Gastroesophageal sphincter (tissue), 4 donors: Measurements from ENCODE around the gene TCL1A. TPM values are rescaled to one million over a fixed set of nuclear protein-coding genes. Genes with fewer than 3 reads are reported as not detected.

Source experiments
- ATAC-seq: fragments of 150-250 bp; one replicate; pipeline ENCODE4 v1.9.1; 2016; ENCODE audit warnings: mild to moderate bottlenecking, moderate library complexity
- H3K27ac ChIP-seq, 4 donors: fragments of 200-600 bp; sonication (generic) in 3 of 4; 1 replicate in 3 of 4; 2 replicates in 1 of 4; pipeline ENCODE4 v1.5.1; 2016 to 2019
- H3K27me3 ChIP-seq: fragments of 200-600 bp; sonication (generic); one replicate; pipeline ENCODE4 v1.5.1; 2019
- H3K36me3 ChIP-seq, 2 donors: fragments of 200-600 bp; sonication (generic); one replicate each; pipeline ENCODE4 v1.5.1; 2019; ENCODE audit warnings: control low read depth in 1 of 2
- H3K4me1 ChIP-seq, 3 donors: fragments of 200-600 bp; sonication (generic); 1 replicate in 2 of 3; 2 replicates in 1 of 3; pipeline ENCODE4 v1.5.1; 2016 to 2019; ENCODE audit warnings: control low read depth in 2 of 3
- H3K4me3 ChIP-seq, 2 donors: fragments of 200-600 bp; sonication (generic); one replicate each; pipeline ENCODE4 v1.5.1; 2019; ENCODE audit warnings: mild to moderate bottlenecking in 1 of 2, moderate library complexity in 1 of 2
- H3K9me3 ChIP-seq, 3 donors: fragments of 200-600 bp; sonication (generic); one replicate each; pipeline ENCODE4 v1.5.1; 2017 to 2019; ENCODE audit warnings: control low read depth in 2 of 3
- EP300 ChIP-seq: sonication (generic); formaldehyde crosslinking; IDR thresholded peaks from one replicate; pipeline ENCODE4 v1.6.1; 2017; ENCODE audit warnings: antibody characterized with exemption, mild to moderate bottlenecking
- POLR2A ChIP-seq, 2 donors: fragments of 450-650 bp; IDR thresholded peaks; one replicate each; pipeline ENCODE4 v1.6.1; 2017; ENCODE audit warnings: antibody characterized with exemption in 2 of 2, mild to moderate bottlenecking in 2 of 2, moderate library complexity in 1 of 2
- POLR2AphosphoS5 ChIP-seq: sonication (generic); formaldehyde crosslinking; IDR thresholded peaks from one replicate; pipeline ENCODE4 v1.6.1; 2017; ENCODE audit warnings: antibody characterized with exemption
- WGBS, 2 donors: methylation state at CpG; one replicate each; pipeline ENCODE4 v1.1.5; 2018; ENCODE audit warnings: low coverage in 1 of 2; 5-methylcytosine and 5-hydroxymethylcytosine counted together
- total RNA-seq, 4 donors: library from RNA; depleted of rRNA; stranded (reverse); fragments of >200 nt; gene quantifications; one replicate each; pipeline ENCODE4 v1.1.0, GENCODE V29; 2016
- TF ChIP-seq, protein P1 (sequence below), 4 experiments: fragments of 200-600 bp in 2 of 4; fragments of 450-650 bp in 2 of 4; sonication (generic) in 1 of 4; IDR thresholded peaks; one replicate each; pipeline ENCODE4 v1.5.1; 2017 to 2019; ENCODE audit warnings: antibody characterized with exemption in 4 of 4, mild to moderate bottlenecking in 2 of 4, moderate library complexity in 2 of 4

Gene TCL1A
- total RNA-seq, 4 donors from 2014 or later: not detected

DNA sequence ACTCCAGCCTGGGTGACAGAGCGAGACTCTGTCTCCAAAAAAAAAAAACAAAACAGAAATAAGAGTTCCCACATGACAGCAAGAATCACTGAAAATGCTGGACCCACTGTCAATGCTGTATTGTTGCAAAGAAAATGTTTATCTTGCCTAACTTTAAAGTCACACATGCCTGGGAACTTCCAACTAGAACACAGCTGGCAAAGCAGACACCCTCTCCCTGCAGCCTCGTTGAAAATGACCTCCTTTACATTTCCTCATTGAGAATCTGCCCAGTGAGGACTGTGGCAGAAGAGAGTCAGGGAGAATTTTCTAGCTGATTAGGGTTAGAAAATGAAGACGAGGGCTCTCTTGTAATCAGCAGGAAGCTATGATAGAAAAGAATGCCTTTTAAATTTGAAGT lies 42.8 kb upstream of the TCL1A start:
- Histone ChIP-seq H3K4me1 (no peaks in the 10 kb centered on the region), H3K4me3 (no peak overlapping the region), H3K27ac (no peak overlapping the region), H3K27me3 (peaks cover 41% of the 10 kb centered on the region), H3K9me3 (no peaks in the 10 kb centered on the region), H3K36me3 (no peaks in the 10 kb centered on the region)
- ATAC-seq: no peak
- 29 to 35% methylated on average over 2 to 3 of the region's 3 CpGs for WGBS, 2 donors
- TF ChIP-seq, protein P1, sequence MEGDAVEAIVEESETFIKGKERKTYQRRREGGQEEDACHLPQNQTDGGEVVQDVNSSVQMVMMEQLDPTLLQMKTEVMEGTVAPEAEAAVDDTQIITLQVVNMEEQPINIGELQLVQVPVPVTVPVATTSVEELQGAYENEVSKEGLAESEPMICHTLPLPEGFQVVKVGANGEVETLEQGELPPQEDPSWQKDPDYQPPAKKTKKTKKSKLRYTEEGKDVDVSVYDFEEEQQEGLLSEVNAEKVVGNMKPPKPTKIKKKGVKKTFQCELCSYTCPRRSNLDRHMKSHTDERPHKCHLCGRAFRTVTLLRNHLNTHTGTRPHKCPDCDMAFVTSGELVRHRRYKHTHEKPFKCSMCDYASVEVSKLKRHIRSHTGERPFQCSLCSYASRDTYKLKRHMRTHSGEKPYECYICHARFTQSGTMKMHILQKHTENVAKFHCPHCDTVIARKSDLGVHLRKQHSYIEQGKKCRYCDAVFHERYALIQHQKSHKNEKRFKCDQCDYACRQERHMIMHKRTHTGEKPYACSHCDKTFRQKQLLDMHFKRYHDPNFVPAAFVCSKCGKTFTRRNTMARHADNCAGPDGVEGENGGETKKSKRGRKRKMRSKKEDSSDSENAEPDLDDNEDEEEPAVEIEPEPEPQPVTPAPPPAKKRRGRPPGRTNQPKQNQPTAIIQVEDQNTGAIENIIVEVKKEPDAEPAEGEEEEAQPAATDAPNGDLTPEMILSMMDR (IDR thresholded peaks at IDR 0.05): no peak
- no peak for TF ChIP-seq POLR2A (IDR thresholded peaks at IDR 0.05)
- TF ChIP-seq POLR2AphosphoS5: no peak
- TF ChIP-seq EP300: no peak

DNA sequence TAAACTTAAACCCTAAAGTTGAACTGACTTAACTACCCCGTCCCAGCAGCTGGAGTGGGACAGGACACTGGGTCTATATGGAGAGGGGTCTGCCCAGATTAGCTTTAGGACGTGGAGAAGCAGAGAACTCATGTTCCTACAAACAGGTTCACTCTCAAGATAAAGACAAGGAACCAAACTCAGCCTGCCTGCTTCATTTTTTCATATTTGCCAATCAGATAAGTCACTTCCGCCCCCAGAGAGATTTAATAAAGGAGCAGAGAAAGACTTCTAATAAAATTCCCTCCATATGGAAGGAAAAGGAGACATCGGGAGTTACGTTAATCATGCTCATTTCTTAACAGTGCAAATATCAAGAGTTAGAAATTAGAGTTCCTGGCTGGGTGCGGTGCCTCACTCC lies 42.2 kb upstream of the TCL1A start:
- 80 to 81% methylated on average over 3 to 4 of the region's 6 CpGs for WGBS, 2 donors
- H3K4me3 ChIP-seq: no peak overlapping the region
- no peaks in the 10 kb centered on the region for H3K36me3 ChIP-seq
- TF ChIP-seq POLR2AphosphoS5 (no peak), EP300 (no peak), POLR2A (IDR thresholded peaks at IDR 0.05) (no peak)
- TF ChIP-seq, protein P1 (IDR thresholded peaks at IDR 0.05): no peak
- no peak for ATAC-seq
- H3K4me1 ChIP-seq: no peaks in the 10 kb centered on the region
- no peaks in the 10 kb centered on the region for H3K9me3 ChIP-seq
- H3K27ac ChIP-seq: no peak overlapping the region
- H3K27me3 ChIP-seq: peaks cover 34% of the 10 kb centered on the region

DNA sequence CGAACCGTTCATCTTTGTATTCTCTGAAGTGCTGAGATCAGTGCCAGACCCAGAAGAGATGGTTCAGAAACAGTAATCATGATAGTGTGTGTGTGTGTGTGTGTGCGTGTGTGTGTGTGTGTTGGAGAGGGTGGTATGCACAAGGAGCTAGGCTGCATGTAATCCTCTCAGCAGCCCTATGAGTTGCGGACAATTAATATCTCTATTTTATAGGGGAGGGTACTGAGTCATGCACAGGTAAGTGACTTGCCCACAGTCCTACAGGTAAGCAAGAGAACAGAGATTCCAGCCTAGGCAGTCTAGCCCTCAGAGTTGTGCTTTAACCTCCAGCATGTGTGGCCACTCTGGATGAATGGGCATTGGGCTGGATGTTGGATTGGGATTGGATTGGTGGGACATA lies 27.9 kb upstream of the TCL1A start:
- H3K36me3 ChIP-seq: no peaks in the 10 kb centered on the region
- TF ChIP-seq, protein P1 (IDR thresholded peaks at IDR 0.05): no peak
- no peak for TF ChIP-seq EP300
- no peak for TF ChIP-seq POLR2AphosphoS5
- no peak for TF ChIP-seq POLR2A (IDR thresholded peaks at IDR 0.05)
- H3K4me3 ChIP-seq: no peak overlapping the region
- no peaks in the 10 kb centered on the region for H3K4me1 ChIP-seq
- no peak for ATAC-seq
- WGBS, 2 donors: 67% methylated on average over 1 of the region's 4 CpGs; no CpG with 5 or more reads in 1 of the 2 donors
- peaks cover 16% of the 10 kb centered on the region for H3K27me3 ChIP-seq
- H3K27ac ChIP-seq: no peak overlapping the region
- peaks cover 0 to 6% (median 0%) of the 10 kb centered on the region in 3 donors for H3K9me3 ChIP-seq

DNA sequence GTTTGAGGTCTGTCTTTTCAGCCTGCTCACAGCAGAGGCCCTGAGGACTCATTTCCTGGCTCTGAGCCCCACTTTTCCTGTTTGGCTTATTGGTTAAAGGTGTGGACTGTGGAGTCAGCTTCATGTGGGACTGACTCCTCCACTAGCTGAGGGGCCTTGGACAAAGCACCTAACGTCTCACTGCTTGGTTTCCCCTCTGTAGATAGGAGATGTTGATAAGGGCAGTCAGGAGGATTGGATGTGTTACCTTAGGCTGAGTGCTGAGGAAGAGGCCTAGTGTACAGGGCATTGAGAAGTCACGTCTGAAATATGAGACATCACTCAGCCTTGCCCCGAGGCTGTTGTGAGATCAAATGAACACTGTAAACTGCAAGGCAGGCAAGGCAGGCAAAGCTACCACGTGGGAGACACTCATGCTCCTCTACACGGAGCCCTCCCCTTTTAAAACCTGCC lies 27.1 kb upstream of the TCL1A start:
- H3K9me3 ChIP-seq: peaks cover 0 to 6% (median 0%) of the 10 kb centered on the region in 3 donors
- H3K4me3 ChIP-seq: no peak overlapping the region
- no peak for ATAC-seq
- no peaks in the 10 kb centered on the region for H3K36me3 ChIP-seq
- TF ChIP-seq POLR2AphosphoS5 (no peak), POLR2A (IDR thresholded peaks at IDR 0.05) (no peak), EP300 (no peak)
- TF ChIP-seq, protein P1 (IDR thresholded peaks at IDR 0.05): no peak
- 0 to 18% methylated on average over 3 to 4 of the region's 5 CpGs for WGBS, 2 donors
- no peaks in the 10 kb centered on the region for H3K4me1 ChIP-seq
- H3K27ac ChIP-seq: no peak overlapping the region
- H3K27me3 ChIP-seq: peaks cover 16% of the 10 kb centered on the region

DNA sequence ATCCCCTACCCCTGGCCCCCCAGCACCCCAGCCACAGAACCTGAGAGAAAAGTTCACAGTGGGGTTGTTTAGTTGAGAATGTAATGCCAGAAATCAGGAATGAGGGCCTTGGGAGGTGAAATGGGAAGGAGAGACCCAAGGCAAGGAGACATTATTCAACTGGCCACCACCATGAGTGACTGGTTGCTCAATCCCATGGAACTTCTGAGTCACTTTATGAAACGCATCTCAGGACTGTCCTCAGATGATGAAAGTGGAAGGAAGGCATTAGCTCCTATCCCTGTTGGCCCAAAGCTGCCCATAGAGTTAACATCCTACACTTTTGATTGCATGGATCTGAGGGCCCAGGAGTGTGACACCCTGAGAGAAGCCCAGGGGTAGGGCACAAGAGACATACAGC lies 25.4 kb upstream of the TCL1A start:
- H3K9me3 ChIP-seq: peaks cover 0 to 6% (median 0%) of the 10 kb centered on the region in 3 donors
- no peaks in the 10 kb centered on the region for H3K36me3 ChIP-seq
- no peaks in the 10 kb centered on the region for H3K4me1 ChIP-seq
- no peak for TF ChIP-seq EP300
- TF ChIP-seq POLR2A (IDR thresholded peaks at IDR 0.05): no peak
- TF ChIP-seq POLR2AphosphoS5: no peak
- TF ChIP-seq, protein P1 (IDR thresholded peaks at IDR 0.05): no peak
- no peak overlapping the region for H3K4me3 ChIP-seq
- ATAC-seq: no peak
- H3K27me3 ChIP-seq: peaks cover 10% of the 10 kb centered on the region
- no peak overlapping the region for H3K27ac ChIP-seq
- 67 to 75% methylated on average over 1 of the region's 1 CpG for WGBS, 2 donors
